HG03159 (cell line): Measurements from ENCODE around the gene LGALS16.
"Not testable (repeated sequence)": the region's sequence is repeated elsewhere in the genome, so short reads cannot be mapped to it uniquely, and the experiment has no call there.

ENCODE experiments used
- ATAC-seq: cut with Tn5 transposase; IDR thresholded peaks from one replicate; pipeline ENCODE4 v1.9.1; 2021; ENCODE audit warnings: mild to moderate bottlenecking, moderate library complexity; ENCODE audit not compliant: unreplicated experiment

The LGALS16 gene

DNA sequence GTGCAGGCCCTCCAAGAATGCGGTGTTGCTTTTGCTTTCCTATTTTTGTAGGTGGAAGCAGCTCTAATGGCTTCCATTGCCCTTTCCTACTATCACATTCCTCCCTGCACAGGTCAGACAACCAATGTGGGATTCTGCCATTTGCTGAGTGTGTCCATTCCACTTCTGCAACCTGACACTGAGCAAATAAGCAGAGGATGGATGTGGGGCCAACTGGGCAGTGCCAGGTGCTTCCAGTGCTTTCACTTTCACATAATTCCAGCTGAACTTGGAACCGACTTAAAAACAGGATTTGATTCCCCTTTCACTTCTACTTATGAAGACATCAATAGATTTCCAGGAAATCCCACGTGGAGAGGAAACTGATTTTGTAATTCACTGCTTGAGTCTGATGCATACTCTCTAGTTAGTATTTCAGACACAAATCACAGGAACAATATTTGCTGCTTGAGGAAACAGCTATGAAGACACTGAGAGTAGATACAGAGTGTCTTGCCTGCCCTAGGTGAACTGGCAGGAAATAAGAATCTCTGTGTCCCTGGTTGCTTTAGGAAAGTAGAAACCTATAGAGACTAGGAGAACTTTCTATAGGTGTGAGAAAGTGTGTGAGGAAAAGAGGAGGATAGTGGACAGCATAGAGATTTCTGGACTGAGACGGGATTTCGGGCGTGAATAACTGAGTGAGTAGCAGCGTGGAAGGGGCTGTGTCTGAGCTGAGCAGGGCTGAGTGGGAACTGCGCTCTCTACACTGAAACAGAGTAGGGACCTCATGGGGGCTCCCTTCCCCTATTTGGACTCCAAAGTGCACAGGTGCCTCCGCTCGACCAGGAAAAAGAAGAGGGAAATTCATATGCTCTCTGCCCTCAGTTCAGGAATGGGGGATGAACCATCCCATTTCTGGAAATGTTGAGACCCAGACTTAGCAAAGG is 22.5 kb downstream of the LGALS16 start:
- no peak for ATAC-seq

DNA sequence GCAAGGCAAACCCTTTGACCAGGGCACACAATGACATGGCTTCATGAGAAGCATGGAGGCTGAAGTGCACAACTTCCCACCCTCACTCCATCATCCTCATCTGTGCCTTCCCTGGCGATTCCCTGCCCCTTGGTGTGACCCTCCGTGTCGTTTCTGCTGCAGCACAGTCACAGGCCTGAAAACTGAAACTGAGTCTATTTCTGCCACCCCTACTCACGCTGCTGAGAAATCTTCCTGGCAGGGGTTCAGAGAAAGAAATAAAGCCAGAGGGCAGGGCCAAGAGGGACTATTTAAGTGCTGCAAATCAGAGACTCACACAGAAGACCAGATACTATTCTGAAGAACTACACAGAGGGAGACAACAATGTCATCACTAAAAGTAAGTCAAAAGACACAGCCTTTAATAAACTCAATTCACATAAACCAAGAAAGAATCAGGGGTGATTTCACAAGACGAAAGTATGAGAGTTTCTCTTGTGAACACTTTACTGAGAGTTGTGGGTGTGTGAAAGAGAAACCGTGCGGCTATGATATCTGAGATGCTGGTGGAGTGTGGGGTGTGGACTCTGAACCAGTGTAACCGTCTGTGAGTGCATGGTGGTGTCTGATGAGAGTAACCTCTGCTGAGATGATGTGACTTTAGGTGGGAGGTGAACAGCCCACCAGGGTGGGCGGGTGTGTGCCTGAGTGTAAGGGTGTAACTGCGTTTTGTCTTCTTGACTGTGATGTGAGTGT is 23.5 kb downstream of the LGALS16 start:
- peak; percentile 56 for ATAC-seq

DNA sequence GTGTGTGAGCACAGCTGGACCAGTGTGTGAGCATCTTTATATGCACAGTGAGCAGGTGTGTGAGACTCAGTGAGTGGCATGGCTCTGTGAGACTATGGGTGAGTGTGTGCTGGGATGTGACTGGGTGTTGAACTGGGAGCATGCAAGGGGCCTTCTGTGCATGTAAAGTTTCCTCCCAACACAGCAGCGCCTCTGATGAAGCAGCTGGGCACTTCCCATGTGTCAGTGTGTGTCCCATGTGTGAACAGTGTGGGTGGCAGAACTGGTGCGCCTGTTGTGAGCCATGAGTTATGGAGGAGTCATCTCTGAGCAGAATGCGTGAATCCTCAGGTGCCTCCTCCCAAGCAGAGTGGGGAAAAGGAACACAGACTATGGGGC is 24.1 kb downstream of the LGALS16 start:
- ATAC-seq: no peak

DNA sequence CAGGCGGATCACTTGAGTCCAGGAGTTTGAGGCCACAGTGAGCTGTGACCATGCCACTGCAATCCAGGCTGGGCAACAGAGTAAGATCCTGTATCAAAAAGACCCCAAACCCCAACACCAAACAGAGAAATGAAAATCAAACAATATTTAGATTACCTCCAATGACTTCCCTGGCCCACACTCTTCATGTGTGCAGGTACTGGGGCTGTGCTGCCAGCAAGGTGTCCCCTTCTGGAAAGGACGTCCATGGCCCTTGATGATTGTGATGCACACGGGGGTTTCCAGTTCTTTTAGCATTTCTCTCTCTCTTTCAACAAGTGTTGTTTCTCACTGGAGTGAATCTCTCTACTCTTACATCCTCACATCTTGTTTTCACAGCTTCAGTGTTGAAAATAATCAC is 24.9 kb downstream of the LGALS16 start:
- ATAC-seq: no peak

GRCh38 chr19:39681416-39681815 is 25.7 kb downstream of the LGALS16 start:
- no peak for ATAC-seq

DNA sequence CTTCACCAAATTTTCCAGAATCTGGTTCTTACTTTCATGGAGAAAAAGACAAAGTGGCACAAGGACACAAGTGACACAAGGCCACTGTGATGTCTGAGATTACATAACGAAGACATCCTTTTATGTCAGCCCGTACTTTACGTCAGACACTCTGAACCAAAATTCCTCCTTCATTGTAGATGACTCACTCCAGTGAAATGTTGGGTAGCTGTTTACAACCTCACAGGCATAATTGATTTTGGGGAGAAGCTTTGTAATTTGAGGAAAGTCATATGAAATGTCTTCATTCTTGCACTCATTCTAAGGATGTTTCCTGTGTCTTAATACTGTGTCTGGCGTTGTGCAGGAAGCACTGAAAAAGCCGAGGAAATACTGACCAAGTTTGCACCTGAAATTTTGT is 28.6 kb downstream of the LGALS16 start:
- no peak for ATAC-seq

DNA sequence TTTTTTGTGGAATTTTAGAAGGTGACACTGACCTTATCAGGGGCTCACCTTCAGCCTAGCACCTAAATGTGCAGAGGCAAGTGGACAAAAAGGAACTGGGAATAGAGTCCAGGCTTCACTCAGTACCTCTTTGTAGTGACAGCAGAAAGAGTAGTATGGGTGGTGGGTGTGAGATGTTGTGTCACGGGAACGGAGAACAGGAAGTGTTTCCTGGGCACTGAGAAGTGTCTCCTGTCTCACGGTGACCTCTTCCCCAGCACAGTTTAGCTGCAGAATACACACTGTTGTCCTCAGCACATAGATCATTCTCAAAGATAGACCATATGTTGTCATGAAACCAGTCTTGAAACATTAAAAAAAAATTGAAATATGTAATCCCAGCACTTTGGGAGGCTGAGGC is 31.0 kb downstream of the LGALS16 start:
- no peak for ATAC-seq

DNA sequence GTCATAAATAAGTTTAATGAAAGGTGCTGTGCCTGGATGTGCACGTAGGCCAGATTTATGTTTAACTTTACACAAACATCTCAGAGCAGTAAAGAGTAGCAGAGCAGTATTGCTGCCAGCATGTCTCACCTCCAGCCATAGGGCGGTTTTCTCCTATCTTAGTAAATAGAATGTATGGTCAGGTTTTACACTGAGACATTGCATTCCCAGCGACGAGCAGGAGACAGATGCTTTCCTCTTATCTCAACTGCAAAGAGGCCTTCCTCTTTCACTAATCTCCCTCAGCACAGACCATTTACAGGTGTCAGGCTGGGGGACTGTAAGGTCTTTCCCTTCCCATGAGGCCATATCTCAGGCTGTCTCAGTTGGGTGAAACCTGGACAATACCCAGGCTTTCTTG is 32.9 kb downstream of the LGALS16 start:
- ATAC-seq: not testable (repeated sequence)

DNA sequence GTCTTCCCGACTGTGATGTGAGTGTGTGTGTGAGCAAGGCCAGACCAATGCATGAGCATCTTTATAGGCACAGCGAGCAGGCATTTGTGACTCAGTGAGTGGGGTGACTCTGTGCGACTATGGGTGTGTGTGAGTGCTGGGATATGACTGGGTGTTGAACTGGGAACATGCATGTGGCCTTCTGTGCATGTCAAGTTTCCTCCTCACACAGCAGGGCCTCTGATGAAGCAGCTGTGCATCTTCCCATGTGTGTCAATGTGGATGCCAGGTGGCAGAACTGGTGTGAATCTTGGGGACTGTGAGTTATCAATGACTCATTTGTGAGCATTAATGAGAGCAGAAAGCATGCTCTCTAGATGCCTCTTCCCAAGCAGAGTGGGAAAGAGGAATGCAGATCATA is 36.5 kb downstream of the LGALS16 start:
- ATAC-seq: no peak

DNA sequence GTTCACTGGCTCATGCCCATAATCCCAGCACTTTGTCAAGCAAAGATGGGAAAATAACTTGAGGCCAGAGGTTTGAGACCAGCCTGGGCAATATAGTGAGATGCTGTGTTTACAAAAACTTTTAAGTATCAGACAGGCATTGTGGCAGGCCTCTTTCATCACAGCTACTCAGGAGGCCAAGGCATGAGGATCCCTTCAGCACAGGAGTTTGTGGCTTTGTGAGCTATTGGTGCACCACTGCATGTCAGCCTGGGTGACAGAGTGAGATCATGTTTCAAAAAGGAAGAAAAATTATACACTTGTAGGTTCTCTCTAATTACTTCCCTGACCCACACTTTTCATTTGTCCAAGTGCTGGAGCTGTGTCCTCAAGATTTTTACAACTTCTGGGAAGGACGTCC is 37.1 kb downstream of the LGALS16 start:
- ATAC-seq: no peak

GRCh38 chr19:39695759-39696158 is 40.0 kb downstream of the LGALS16 start:
- ATAC-seq: no peak

- ATAC-seq: no peak
These were observed 40.7 kb downstream of the LGALS16 start for GRCh38 chr19:39696387-39696786.

GRCh38 chr19:39698535-39698934 is 42.8 kb downstream of the LGALS16 start:
- no peak for ATAC-seq

DNA sequence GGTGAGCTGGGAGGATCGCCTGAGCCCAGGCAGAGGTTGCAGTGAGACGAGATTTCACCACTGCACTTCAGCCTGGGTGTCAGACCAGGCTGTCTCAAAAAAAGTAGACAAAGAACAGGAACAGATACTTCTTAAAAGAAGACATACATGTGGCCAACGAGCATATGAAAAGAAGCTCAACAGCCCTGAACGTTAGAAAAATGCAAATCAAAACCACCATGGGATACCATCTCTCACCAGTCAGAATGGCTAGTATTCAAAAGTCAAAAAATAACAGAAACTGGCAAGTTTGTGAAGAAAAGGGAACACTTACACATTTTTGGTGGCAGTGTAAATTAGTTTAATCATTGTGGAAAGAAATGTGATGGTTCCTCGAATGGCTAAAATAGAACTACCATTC is 45.6 kb downstream of the LGALS16 start:
- ATAC-seq: no peak

DNA sequence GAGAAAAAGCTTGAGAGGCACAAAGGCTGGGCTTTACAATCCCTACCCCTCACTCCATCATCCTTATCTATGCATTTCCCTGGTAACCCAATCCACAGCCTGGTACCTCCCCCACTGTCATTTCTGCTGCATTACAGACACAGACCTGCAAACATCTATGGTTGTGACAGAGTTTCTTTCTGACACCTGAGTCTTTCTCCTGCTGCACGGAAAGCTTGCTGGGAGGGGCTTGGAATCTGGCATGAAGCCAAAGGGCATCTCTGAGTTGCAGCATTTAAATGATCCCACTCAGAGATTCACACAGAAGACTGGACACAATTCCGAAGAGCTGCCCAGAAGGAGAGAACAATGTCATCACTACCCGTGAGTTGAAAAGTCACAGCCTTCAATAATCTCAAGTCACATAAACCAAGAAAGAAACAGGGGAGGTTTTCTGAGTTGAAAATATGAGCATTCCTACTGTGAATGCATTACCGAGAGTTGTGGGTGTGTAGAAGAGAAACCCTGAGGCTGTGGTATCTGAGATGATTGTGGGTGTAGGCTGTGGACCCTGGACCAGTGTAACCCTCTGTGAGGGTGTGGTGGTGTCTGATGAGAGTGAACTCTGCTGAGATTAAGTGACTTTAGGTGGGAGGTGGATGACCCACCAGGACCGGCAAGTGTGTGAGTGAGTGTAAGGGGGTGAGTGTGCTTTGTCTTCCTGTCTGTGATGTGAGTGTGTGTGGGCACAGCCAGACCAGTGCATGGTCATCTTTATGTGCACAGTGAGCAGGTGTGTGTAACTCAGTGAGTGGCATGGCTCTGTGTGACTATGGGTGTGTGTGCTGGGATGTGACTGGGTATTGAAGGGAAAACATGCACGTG is 48.7 kb downstream of the LGALS16 start, which contains the start of gene LGALS14:
TSS of gene LGALS14 (plus strand) at position 301 of the 864 bp plus-strand sequence. CDS start at position 349, 48 bp downstream.
- ATAC-seq: no peak

DNA sequence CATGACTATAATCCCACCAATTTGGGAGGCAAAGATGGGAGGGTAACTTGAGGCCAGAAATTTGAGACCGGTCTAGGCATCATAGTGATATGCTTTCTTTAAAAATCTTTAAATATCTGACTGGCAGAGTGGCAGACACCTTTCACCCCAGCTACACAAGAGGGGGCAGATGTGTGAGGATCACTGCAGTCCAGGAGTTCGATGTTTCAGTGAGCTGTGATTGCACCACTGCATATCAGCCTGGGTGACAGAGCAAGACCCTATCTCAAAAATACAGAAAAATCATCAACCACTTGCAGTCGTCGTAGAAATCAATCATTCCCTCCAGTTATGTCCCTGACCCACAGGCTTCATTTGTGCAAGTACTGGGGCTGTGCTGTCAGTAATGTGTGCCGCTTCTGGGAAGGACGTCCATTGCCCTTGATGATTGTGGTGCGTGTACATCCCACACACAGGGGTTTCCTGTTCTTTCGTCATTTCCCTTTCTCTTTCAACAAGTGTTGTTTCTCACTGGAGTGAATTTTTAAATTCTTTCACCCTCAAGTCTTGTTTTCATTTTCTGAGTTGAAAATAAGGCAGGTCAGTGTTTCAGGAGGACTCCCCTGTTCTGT is 50.0 kb downstream of the LGALS16 start:
- no peak for ATAC-seq

GRCh38 chr19:39708594-39708993 is 52.9 kb downstream of the LGALS16 start:
- ATAC-seq: no peak

DNA sequence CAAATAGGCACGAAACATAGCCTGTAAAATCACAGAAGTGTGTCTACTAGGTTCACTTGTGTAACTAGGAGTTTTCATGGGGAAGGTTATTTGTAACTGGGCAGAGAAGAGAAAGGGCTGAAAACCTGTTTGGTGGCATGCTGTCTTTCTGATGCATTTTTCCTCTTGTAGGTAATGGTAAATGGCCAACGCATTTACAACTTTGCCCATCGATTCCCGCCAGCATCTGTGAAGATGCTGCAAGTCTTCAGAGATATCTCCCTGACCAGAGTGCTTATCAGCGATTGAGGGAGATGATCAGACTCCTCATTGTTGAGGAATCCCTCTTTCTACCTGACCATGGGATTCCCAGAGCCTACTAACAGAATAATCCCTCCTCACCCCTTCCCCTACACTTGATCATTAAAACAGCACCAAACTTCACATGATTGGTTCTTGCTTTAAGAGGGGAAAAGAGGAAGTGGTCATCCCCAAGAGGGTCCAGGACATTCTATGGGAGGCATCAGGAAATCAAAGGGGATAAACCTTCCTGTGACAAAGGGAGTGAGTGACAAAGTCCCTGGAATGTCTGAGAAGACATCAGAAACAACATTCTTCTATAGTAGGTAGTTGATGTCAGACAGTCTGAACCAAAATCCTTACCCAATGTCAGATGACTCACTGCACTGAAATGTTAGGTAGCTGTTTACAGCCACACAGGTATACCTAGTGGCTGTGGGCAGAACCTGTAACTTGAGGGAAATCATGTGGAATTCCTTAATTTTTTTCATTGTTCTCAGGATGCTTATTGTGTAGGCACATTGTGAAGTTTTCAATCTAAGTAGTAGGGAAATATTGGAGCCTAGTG is 53.5 kb downstream of the LGALS16 start:
- ATAC-seq: no peak
